Psoas muscle (tissue), 8 donors: ENCODE measurements around the gene CAMTA1. TPM values are rescaled to one million over a fixed set of nuclear protein-coding genes. Genes with fewer than 3 reads are reported as not detected.

Source experiments
- ATAC-seq, 4 donors: fragments of 200-7000 bp; cut with Tn5 transposase; one replicate each; pipeline ENCODE4 v1.9.1; 2020; ENCODE audit warnings: moderate library complexity in 3 of 4, mild to moderate bottlenecking in 2 of 4
- DNase-seq, 2 donors: peaks; one replicate each; pipeline ENCODE4 v3.0.0-alpha.2; 2020
- H3K27ac ChIP-seq: fragments of 200-600 bp; one replicate; pipeline ENCODE4 v1.8.0; 2022
- H3K27me3 ChIP-seq, 3 donors: fragments of 200-600 bp in 1 of 3; one replicate each; pipeline versions ENCODE4 v1.6.1 to v1.8.0; 2013 to 2022; ENCODE audit warnings: low read length in 2 of 3, mild to moderate bottlenecking in 2 of 3, moderate library complexity in 1 of 3; ENCODE audit not compliant: insufficient read depth in 3 of 3
- H3K36me3 ChIP-seq, 2 donors: fragments of 200-600 bp in 1 of 2; one replicate each; pipeline versions ENCODE4 v1.6.1 to v1.8.0; 2013 to 2022; ENCODE audit warnings: low read depth in 1 of 2, mild to moderate bottlenecking in 1 of 2, moderate library complexity in 1 of 2; ENCODE audit not compliant: insufficient read depth in 1 of 2
- H3K4me1 ChIP-seq: fragments of 200-600 bp; one replicate; pipeline ENCODE4 v1.8.0; 2022
- H3K4me3 ChIP-seq: fragments of 200-600 bp; one replicate; pipeline ENCODE4 v1.8.0; 2022; ENCODE audit warnings: mild to moderate bottlenecking
- H3K9me3 ChIP-seq: fragments of 200-600 bp; one replicate; pipeline ENCODE4 v1.8.0; 2022
- WGBS, 3 donors: extraction: QIAGEN DNeasy Blood & Tissue Kit; methylation state at CpG; one replicate each; pipeline versions ENCODE4 v1.1.6 to v1.1.7; 2013; 5-methylcytosine and 5-hydroxymethylcytosine counted together
- intact Hi-C, 2 donors: fragments of 100-400 bp; cut with DNase I; formaldehyde crosslinking; loops; one replicate each; pipeline versions ENCODE4 v1.11.0 to v1.14.2; 2022
- polyA plus RNA-seq, 3 donors: library from polyadenylated mRNA; stranded (reverse); fragments of 200-250 nt; gene quantifications; one replicate each; pipeline ENCODE4 v1.2.3, GENCODE V29; 2013
- total RNA-seq, 4 donors: library from RNA; stranded (reverse); fragmentation: NEBNext Ultra II Directional in 2 of 4; extraction: Animal tissue kit (Norgen Biotek cat#: 25700) in 2 of 4; gene quantifications; one replicate each; pipeline versions ENCODE4 v1.2.1 to v1.2.4, GENCODE V29; 2021 to 2023
- TF ChIP-seq, protein P1 (sequence below): fragments of 200-600 bp; IDR thresholded peaks from one replicate; pipeline ENCODE4 v1.8.0; 2022; ENCODE audit warnings: antibody characterized with exemption
- donor health status: healthy with polysubstance abuse.
- donor health status: DM: no; HTN: no; CAD: no; lungs with moderate emphysema.
- donor health status: Bipolar disorder and iron deficiency.
- donor health status: healthy.
- donor health status: DM: yes; HTN: yes; CAD: no.
- donor health status: DM: no; HTN: no; CAD: no.
- donor health status: DM: no; HTN: no; CAD: no.
- donor health status: DM: yes; HTN: yes; CAD: no.

CAMTA1 gene
- total and polyA plus RNA-seq, 7 donors: 64.6 to 206 (median 76.5) TPM

DNA sequence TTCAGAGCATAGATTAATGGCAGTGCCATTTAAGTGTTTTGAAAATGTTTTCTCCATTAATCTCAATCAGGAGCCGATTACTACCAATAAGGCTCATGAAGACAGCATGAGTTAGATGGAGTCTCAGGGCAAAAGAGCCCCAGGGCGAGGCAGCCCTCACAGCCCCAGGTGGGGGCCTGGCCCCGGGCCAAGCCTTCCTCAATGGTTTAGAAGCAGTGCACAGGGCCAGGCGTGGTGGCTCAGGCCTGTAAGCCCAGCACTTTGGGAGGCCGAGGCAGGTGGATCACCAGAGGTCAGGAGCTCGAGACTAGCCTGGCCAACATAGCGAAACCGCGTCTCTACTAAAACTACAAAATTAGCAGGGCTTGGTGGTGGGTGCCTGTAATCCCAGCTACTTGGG lies 637.7 kb downstream of the CAMTA1 start:
- DNase-seq: no peak
- Histone ChIP-seq H3K36me3 (no peaks in the 10 kb centered on the region), H3K9me3 (no peaks in the 10 kb centered on the region), H3K27me3 (no peaks in the 10 kb centered on the region), H3K4me1 (no peaks in the 10 kb centered on the region), H3K4me3 (no peak overlapping the region), H3K27ac (no peak overlapping the region)
- TF ChIP-seq, protein P1, sequence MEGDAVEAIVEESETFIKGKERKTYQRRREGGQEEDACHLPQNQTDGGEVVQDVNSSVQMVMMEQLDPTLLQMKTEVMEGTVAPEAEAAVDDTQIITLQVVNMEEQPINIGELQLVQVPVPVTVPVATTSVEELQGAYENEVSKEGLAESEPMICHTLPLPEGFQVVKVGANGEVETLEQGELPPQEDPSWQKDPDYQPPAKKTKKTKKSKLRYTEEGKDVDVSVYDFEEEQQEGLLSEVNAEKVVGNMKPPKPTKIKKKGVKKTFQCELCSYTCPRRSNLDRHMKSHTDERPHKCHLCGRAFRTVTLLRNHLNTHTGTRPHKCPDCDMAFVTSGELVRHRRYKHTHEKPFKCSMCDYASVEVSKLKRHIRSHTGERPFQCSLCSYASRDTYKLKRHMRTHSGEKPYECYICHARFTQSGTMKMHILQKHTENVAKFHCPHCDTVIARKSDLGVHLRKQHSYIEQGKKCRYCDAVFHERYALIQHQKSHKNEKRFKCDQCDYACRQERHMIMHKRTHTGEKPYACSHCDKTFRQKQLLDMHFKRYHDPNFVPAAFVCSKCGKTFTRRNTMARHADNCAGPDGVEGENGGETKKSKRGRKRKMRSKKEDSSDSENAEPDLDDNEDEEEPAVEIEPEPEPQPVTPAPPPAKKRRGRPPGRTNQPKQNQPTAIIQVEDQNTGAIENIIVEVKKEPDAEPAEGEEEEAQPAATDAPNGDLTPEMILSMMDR: no peak
- intact Hi-C loops: no loop called here
- 78 to 82% (median 79%) methylated on average over 9 of the region's 9 CpGs for WGBS, 3 donors
- ATAC-seq: no peak

DNA sequence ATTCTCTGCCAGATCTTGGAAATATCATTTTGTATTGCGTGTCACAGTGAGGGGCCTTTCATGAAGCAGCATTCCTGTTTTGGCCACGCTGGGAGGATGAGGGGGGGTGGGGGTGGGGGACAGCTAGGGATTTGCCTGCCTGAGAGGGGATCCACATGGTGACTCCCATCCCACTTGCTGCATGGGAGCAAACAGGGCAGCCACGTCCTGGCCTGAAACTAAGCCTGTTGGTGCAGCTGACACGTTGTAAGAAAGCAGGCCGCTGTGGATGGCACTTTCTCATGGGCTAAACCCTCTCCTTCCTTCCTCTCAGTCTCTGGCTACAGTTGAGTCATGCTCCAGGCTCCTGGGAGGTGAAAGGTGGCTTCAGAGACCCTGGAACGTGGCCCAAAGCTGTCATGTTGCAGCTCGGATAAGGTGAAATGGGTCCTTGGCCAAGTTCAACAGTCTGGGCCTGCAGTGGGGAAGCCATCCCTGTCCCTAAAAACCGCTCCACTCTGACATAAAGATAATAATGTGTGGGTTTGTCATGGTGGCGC lies 639.2 kb downstream of the CAMTA1 start:
- TF ChIP-seq, protein P1: no peak
- DNase-seq (no peak), ATAC-seq (no peak)
- H3K27ac ChIP-seq: no peak overlapping the region
- intact Hi-C loops: no loop called here
- 72 to 79% (median 77%) methylated on average over 9 of the region's 9 CpGs for WGBS, 3 donors
- H3K9me3 ChIP-seq: no peaks in the 10 kb centered on the region
- no peak overlapping the region for H3K4me3 ChIP-seq
- no peaks in the 10 kb centered on the region for H3K27me3 ChIP-seq
- no peaks in the 10 kb centered on the region for H3K4me1 ChIP-seq
- H3K36me3 ChIP-seq: no peaks in the 10 kb centered on the region

- no peak for ATAC-seq
- no peak for DNase-seq
- Histone ChIP-seq H3K4me3 (no peak overlapping the region), H3K36me3 (no peaks in the 10 kb centered on the region), H3K4me1 (no peaks in the 10 kb centered on the region), H3K9me3 (no peaks in the 10 kb centered on the region), H3K27ac (no peak overlapping the region), H3K27me3 (no peaks in the 10 kb centered on the region)
- TF ChIP-seq, protein P1: no peak
- intact Hi-C loops: no loop called here
- 92 to 94% (median 92%) methylated on average over 6 of the region's 6 CpGs for WGBS, 3 donors
These were observed 640.0 kb downstream of the CAMTA1 start for GRCh38 chr1:7425229-7425628.

DNA sequence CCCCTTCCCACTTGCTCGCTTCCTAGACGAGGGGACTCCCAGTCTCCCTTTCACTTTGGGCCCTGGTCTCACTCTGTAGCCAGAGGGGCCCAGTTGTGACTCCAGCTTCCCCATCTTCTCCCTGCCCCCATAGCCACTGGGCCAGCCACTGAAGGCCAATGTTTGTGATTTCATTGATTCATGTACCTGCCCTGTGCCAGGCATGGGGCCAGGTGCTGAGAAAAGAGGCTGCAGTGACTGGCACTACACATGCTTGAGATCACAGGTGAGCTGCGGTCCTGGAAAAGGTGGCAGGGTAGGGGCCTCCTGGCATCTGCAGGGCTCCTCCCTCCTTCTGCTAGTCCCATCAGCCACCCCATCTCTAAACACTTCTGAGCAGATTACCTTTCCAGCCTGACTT lies 640.5 kb downstream of the CAMTA1 start:
- DNase-seq (peak in 1 of 2 donors; percentile 41), ATAC-seq (no peak)
- no peaks in the 10 kb centered on the region for H3K9me3 ChIP-seq
- H3K36me3 ChIP-seq: no peaks in the 10 kb centered on the region
- intact Hi-C loops: no loop called here
- H3K4me3 ChIP-seq: no peak overlapping the region
- no peaks in the 10 kb centered on the region for H3K27me3 ChIP-seq
- H3K27ac ChIP-seq: no peak overlapping the region
- 89 to 94% (median 92%) methylated on average over 3 of the region's 3 CpGs for WGBS, 3 donors
- TF ChIP-seq, protein P1: no peak
- H3K4me1 ChIP-seq: no peaks in the 10 kb centered on the region
